PC-9 (cell line): Measurements from ENCODE around the gene FOXI3.

Experiments used
- EZH2 ChIP-seq: fragments of 200-600 bp; sonication (generic); IDR thresholded peaks from 2 replicates; pipeline ENCODE4 v1.8.0; 2017; ENCODE audit warnings: antibody characterized with exemption, low read depth
- TF ChIP-seq, protein P1 (sequence below): fragments of 200-600 bp; sonication (generic); conservative IDR thresholded peaks from 2 replicates; pipeline ENCODE4 v1.6.1; 2017; ENCODE audit warnings: mixed run types, antibody characterized with exemption, mild to moderate bottlenecking, moderate library complexity

DNA sequence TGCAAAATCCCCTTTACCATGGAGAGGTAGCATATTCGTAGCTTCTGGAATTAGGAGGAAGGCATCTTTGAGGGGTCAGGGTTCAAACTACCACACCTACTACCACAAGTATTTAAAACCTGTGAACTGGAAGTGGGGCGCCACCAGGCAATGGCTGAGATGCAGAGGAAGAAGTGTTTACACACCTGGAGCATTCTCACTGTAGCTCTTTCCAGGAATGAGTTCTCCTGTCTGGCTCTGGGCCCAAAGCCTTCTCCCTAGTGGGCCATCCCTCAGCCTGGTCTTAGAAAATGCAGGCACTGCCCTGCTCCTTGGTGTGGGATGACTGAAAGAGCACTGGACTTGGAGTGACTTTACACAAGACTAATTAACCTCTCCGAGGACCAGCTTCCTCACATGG is 30.7 kb upstream of the FOXI3 start:
- TF ChIP-seq, protein P1, sequence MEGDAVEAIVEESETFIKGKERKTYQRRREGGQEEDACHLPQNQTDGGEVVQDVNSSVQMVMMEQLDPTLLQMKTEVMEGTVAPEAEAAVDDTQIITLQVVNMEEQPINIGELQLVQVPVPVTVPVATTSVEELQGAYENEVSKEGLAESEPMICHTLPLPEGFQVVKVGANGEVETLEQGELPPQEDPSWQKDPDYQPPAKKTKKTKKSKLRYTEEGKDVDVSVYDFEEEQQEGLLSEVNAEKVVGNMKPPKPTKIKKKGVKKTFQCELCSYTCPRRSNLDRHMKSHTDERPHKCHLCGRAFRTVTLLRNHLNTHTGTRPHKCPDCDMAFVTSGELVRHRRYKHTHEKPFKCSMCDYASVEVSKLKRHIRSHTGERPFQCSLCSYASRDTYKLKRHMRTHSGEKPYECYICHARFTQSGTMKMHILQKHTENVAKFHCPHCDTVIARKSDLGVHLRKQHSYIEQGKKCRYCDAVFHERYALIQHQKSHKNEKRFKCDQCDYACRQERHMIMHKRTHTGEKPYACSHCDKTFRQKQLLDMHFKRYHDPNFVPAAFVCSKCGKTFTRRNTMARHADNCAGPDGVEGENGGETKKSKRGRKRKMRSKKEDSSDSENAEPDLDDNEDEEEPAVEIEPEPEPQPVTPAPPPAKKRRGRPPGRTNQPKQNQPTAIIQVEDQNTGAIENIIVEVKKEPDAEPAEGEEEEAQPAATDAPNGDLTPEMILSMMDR = no peak
- no peak for TF ChIP-seq EZH2
